Measurements from ENCODE around the gene COL26A1.

Gene COL26A1

GRCh38 chr7:101352920-101353308, 9.8 kb upstream of the COL26A1 start:
- H3K4me3 ChIP-seq (replicated peaks; ENCODE audit: low read depth, low read length) = no peak overlapping the region
- no peaks in the 10 kb centered on the region for H3K27me3 ChIP-seq (replicated peaks; ENCODE audit: control insufficient read depth, insufficient read depth, low read length)
- DNase-seq (ENCODE audit: extremely low read depth, insufficient read length) = no peak
- H3K36me3 ChIP-seq (ENCODE audit: control insufficient read depth, insufficient read depth, low read length) = no peaks in the 10 kb centered on the region
- no peak for TF ChIP-seq CTCF (IDR thresholded peaks at IDR 0.05; ENCODE audit: insufficient read depth, low read length, poor library complexity, severe bottlenecking)

- Histone ChIP-seq H3K4me3 (replicated peaks; ENCODE audit: low read depth, low read length) (no peak overlapping the region), H3K36me3 (ENCODE audit: control insufficient read depth, insufficient read depth, low read length) (no peaks in the 10 kb centered on the region), H3K27me3 (replicated peaks; ENCODE audit: control insufficient read depth, insufficient read depth, low read length) (no peaks in the 10 kb centered on the region)
- no peak for TF ChIP-seq CTCF (IDR thresholded peaks at IDR 0.05; ENCODE audit: insufficient read depth, low read length, poor library complexity, severe bottlenecking)
- DNase-seq (ENCODE audit: extremely low read depth, insufficient read length) = no peak
These were observed 5.2 kb upstream of the COL26A1 start for GRCh38 chr7:101357433-101357832.

- H3K27me3 ChIP-seq (replicated peaks; ENCODE audit: control insufficient read depth, insufficient read depth, low read length) = no peaks in the 10 kb centered on the region; the same call in 1 of the 2 replicates
- no peaks in the 10 kb centered on the region for H3K36me3 ChIP-seq (ENCODE audit: control insufficient read depth, insufficient read depth, low read length)
- H3K4me3 ChIP-seq (replicated peaks; ENCODE audit: low read depth, low read length) = no peak overlapping the region
- no peak for TF ChIP-seq CTCF (IDR thresholded peaks at IDR 0.05; ENCODE audit: insufficient read depth, low read length, poor library complexity, severe bottlenecking)
- no peak for DNase-seq (ENCODE audit: extremely low read depth, insufficient read length)
These were observed 590 bp downstream of the COL26A1 start for GRCh38 chr7:101363196-101363733.

GRCh38 chr7:101363734-101364374, 1.2 kb downstream of the COL26A1 start:
- Histone ChIP-seq H3K27me3 (replicated peaks; ENCODE audit: control insufficient read depth, insufficient read depth, low read length) (no peaks in the 10 kb centered on the region; the same call in 1 of the 2 replicates), H3K36me3 (ENCODE audit: control insufficient read depth, insufficient read depth, low read length) (no peaks in the 10 kb centered on the region), H3K4me3 (replicated peaks; ENCODE audit: low read depth, low read length) (no peak overlapping the region)
- DNase-seq (ENCODE audit: extremely low read depth, insufficient read length) = peak; percentile 61
- peak; percentile 71 for TF ChIP-seq CTCF (IDR thresholded peaks at IDR 0.05; ENCODE audit: insufficient read depth, low read length, poor library complexity, severe bottlenecking)

- no peak for DNase-seq (ENCODE audit: extremely low read depth, insufficient read length)
- Histone ChIP-seq H3K36me3 (ENCODE audit: control insufficient read depth, insufficient read depth, low read length) (no peaks in the 10 kb centered on the region), H3K27me3 (replicated peaks; ENCODE audit: control insufficient read depth, insufficient read depth, low read length) (no peaks in the 10 kb centered on the region; the same call in 1 of the 2 replicates), H3K4me3 (replicated peaks; ENCODE audit: low read depth, low read length) (no peak overlapping the region)
- TF ChIP-seq CTCF (IDR thresholded peaks at IDR 0.05; ENCODE audit: insufficient read depth, low read length, poor library complexity, severe bottlenecking) = no peak
These were observed 3.3 kb downstream of the COL26A1 start for GRCh38 chr7:101365956-101366355.
